ENCODE data around the gene BRD4.

Gene BRD4

GRCh38 chr19:15247107-15248014, 85.0 kb downstream of the BRD4 start:
- DNase-seq = no peak

- DNase-seq = no peak
Measured at GRCh38 chr19:15246198-15246481, 86.2 kb downstream of the BRD4 start.

- no peak for DNase-seq
Measured at GRCh38 chr19:15245370-15246197, 86.8 kb downstream of the BRD4 start.

GRCh38 chr19:15244808-15245207, 87.5 kb downstream of the BRD4 start:
- DNase-seq = no peak

GRCh38 chr19:15244106-15244803, 88.1 kb downstream of the BRD4 start:
- no peak for DNase-seq

GRCh38 chr19:15243236-15243957, 88.9 kb downstream of the BRD4 start:
- no peak for DNase-seq

- no peak for DNase-seq
Measured at GRCh38 chr19:15241259-15241910, 91.0 kb downstream of the BRD4 start.

GRCh38 chr19:15240515-15240914, 91.8 kb downstream of the BRD4 start:
- DNase-seq = no peak

- DNase-seq = no peak
Measured at GRCh38 chr19:15239337-15239949, 92.9 kb downstream of the BRD4 start.

GRCh38 chr19:15238639-15239155, 93.6 kb downstream of the BRD4 start:
- no peak for DNase-seq

GRCh38 chr19:15237759-15238638, 94.3 kb downstream of the BRD4 start:
- DNase-seq = no peak

GRCh38 chr19:15236886-15237285, 95.5 kb downstream of the BRD4 start:
- no peak for DNase-seq

- DNase-seq = no peak
Measured at GRCh38 chr19:15235781-15236180, 96.6 kb downstream of the BRD4 start.

- DNase-seq = no peak
Measured at GRCh38 chr19:15234431-15235130, 97.8 kb downstream of the BRD4 start.

GRCh38 chr19:15231271-15231670, 101.1 kb downstream of the BRD4 start:
- DNase-seq = no peak

- no peak for DNase-seq
Measured at GRCh38 chr19:15227261-15227660, 105.1 kb downstream of the BRD4 start.

- DNase-seq = no peak
Measured at GRCh38 chr19:15225760-15226159, 106.6 kb downstream of the BRD4 start.

- no peak for DNase-seq
Measured at GRCh38 chr19:15223649-15224361, 108.5 kb downstream of the BRD4 start.
